BE2C (cell line): ENCODE data around the gene ATF7IP.
A peak's percentile ranks its signal among the peaks of the same experiment; 100 is the strongest.

Source experiments
- DNase-seq: peaks from one replicate; pipeline ENCODE4 v3.0.0-alpha.2; 2020
- H3K27me3 ChIP-seq: fragments of 250-450 bp; sonication (Bioruptor Pico); 2 replicates; pipeline ENCODE4 v1.5.1; 2020; ENCODE audit warnings: mild to moderate bottlenecking
- H3K36me3 ChIP-seq: fragments of 250-450 bp; sonication (Bioruptor Pico); 2 replicates; pipeline ENCODE4 v1.5.1; 2020; ENCODE audit warnings: mild to moderate bottlenecking
- H3K4me1 ChIP-seq: fragments of 250-450 bp; sonication (Bioruptor Pico); 2 replicates; pipeline ENCODE4 v1.5.1; 2020
- H3K4me3 ChIP-seq: 2 replicates; pipeline ENCODE4 v1.5.1; 2011; ENCODE audit warnings: low read depth, low read length
- H3K9me3 ChIP-seq: fragments of 250-450 bp; sonication (Bioruptor Pico); 2 replicates; pipeline ENCODE4 v1.5.1; 2020
- TF ChIP-seq, protein P1 (sequence below): IDR thresholded peaks from 2 replicates; pipeline ENCODE4 v1.5.1; 2012; ENCODE audit warnings: mild to moderate bottlenecking, low read depth, low read length

The ATF7IP gene

DNA sequence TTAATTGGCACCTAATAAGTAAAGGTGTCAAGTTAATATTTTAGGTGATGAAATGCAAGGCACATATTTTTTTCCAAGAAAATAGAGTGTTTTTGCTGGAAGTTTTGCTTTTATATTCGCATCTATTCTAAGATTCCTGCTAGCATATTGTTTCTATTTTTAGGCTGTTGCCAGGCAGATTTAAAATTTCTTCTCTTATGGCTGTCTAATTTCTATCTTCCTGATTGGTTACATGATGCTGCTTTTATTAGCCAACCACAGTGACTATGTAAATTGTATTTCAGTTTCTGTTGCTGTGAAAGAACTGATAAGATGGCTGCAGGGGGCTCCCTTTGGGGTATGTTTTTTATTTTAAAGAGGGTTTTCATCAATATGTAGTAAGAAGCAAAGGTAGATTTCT, 42.7 kb downstream of the ATF7IP start:
- peaks cover 2% of the 10 kb centered on the region; the same call in 1 of the 2 replicates for H3K9me3 ChIP-seq
- H3K4me3 ChIP-seq = no peak overlapping the region
- no peaks in the 10 kb centered on the region for H3K27me3 ChIP-seq
- H3K4me1 ChIP-seq = peaks cover 4% of the 10 kb centered on the region
- TF ChIP-seq, protein P1, sequence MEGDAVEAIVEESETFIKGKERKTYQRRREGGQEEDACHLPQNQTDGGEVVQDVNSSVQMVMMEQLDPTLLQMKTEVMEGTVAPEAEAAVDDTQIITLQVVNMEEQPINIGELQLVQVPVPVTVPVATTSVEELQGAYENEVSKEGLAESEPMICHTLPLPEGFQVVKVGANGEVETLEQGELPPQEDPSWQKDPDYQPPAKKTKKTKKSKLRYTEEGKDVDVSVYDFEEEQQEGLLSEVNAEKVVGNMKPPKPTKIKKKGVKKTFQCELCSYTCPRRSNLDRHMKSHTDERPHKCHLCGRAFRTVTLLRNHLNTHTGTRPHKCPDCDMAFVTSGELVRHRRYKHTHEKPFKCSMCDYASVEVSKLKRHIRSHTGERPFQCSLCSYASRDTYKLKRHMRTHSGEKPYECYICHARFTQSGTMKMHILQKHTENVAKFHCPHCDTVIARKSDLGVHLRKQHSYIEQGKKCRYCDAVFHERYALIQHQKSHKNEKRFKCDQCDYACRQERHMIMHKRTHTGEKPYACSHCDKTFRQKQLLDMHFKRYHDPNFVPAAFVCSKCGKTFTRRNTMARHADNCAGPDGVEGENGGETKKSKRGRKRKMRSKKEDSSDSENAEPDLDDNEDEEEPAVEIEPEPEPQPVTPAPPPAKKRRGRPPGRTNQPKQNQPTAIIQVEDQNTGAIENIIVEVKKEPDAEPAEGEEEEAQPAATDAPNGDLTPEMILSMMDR = no peak
- DNase-seq = no peak
- no peaks in the 10 kb centered on the region for H3K36me3 ChIP-seq

DNA sequence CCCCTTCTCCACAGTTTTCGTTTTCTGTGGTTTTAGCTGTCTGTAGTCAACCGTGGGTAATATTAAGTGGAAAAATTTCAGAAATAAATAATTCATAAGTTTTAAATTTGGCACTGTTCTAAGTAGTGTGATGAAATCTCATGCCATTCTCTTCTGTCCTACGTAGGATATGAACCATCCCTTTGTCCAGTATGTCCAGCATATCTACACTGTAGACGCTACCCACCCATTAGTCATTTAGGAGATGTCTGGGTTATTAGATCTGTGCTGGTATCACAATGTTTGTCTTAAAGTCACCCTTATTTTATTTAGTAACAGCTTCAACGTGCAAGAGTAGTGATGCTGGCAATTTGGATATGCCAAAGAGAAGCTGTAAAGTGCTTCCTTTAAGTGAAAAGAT, 44.7 kb downstream of the ATF7IP start:
- DNase-seq = no peak
- TF ChIP-seq, protein P1 = no peak
- Histone ChIP-seq H3K4me3 (no peak overlapping the region), H3K36me3 (no peaks in the 10 kb centered on the region), H3K27me3 (no peaks in the 10 kb centered on the region), H3K9me3 (peaks cover 2% of the 10 kb centered on the region; the same call in 1 of the 2 replicates), H3K4me1 (0 out of 2 replicates have a peak, but pooled peaks cover 4% of the 10 kb centered on the region)

DNA sequence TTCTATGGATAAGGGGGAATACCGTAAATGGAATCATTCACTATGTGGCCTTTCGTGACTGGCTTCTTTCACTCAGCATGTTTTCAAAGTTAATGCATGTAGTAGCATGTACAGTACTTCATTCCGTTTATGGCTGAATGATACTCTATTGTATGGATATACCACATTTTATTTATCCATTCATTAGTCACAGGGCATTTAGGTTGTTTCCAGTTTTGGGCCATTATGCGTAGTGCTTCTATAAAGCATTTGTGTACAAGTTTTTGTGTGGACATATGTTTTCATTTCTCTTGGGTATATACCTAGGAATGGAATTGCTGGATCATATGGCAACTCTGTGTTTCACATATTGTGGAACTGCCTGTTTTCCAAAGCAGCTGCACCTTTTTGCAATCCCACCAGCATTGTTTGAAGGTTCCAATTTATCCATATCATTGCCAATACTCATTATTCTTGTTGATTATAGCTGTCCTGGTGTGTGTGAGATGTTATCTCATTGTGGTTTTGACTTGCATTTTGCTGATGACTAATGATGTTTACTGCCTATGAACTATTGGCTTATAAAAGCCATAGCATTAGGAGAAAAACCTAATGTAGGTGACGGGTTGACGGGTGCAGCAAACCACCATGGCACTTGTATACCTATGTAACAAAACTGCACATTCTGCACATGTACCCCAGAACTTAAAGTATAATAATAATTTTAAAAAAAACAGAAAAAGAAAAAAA, 45.5 kb downstream of the ATF7IP start:
- H3K9me3 ChIP-seq = peaks cover 2% of the 10 kb centered on the region; the same call in 1 of the 2 replicates
- H3K4me3 ChIP-seq = no peak overlapping the region
- 0 out of 2 replicates have a peak, but pooled peaks cover 4% of the 10 kb centered on the region for H3K4me1 ChIP-seq
- DNase-seq = no peak
- no peaks in the 10 kb centered on the region for H3K27me3 ChIP-seq
- TF ChIP-seq, protein P1 = no peak
- no peaks in the 10 kb centered on the region for H3K36me3 ChIP-seq

DNA sequence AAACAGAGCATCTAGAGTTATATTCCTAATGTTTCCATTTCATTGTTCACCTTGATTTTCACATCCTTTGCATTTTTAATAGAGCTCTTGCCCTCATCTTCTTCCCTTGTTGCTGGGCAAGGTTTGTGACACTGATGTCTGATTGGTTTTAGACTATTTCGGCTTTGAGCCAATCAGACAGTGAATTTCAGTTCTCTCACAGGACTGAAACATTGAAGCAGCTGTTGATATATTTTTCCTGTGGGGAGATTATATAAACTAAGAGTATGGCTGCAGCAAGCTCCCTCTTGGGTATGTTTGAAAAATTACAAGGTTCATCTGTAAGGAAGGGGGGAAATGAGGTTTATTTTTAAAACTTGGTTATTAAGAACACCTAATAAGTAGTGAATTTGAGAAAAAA, 51.2 kb downstream of the ATF7IP start:
- H3K36me3 ChIP-seq = no peaks in the 10 kb centered on the region; the same call in 1 of the 2 replicates
- H3K9me3 ChIP-seq = no peaks in the 10 kb centered on the region
- TF ChIP-seq, protein P1 = no peak
- no peak overlapping the region for H3K4me3 ChIP-seq
- no peaks in the 10 kb centered on the region for H3K27me3 ChIP-seq
- peak; percentile 22 for DNase-seq
- peaks cover 4% of the 10 kb centered on the region; the same call in 1 of the 2 replicates for H3K4me1 ChIP-seq

DNA sequence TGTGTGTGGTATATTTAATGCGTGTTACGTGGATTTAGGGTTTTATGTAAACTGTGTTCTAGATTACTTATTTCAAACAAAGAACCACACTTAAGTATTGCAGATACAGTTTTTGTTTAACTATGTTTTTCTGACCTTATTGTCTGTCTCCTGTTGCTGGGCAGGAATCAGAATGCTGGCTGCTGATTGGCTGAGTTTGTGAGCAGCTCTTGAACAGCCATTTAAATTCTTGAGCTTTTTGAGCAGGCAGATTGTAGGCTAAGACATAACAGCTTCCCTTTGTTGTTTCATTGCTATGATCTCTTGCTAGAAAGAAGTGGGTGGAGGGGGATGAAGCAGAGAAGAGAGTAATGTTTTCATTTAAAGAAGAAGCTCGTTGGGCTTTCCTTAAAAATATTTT, 52.2 kb downstream of the ATF7IP start:
- Histone ChIP-seq H3K9me3 (no peaks in the 10 kb centered on the region), H3K4me3 (no peak overlapping the region), H3K27me3 (no peaks in the 10 kb centered on the region), H3K36me3 (no peaks in the 10 kb centered on the region; the same call in 1 of the 2 replicates), H3K4me1 (peaks cover 5% of the 10 kb centered on the region)
- TF ChIP-seq, protein P1 = no peak
- peak; percentile 62 for DNase-seq

DNA sequence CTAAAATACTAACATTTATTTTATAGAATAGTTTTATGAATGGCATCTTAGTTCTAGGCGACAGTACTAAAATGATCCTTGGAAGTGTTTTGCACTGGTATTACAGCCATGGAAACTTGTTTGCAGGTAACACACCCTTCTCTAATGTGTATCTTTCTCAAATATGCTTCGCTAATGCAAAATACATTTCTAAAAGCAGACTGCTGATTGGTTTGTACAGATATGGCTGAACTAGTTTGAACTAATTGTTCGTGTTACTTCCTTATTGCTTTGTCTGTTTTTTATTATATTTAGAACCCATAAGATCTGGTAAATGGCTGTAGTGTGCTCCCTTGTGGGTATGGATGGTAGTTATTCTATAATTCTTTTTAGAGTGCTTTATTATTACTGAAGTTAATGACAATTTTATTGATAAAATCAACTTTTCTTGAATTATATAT, 53.0 kb downstream of the ATF7IP start:
- H3K36me3 ChIP-seq = no peaks in the 10 kb centered on the region; the same call in 1 of the 2 replicates
- peaks cover 8% of the 10 kb centered on the region for H3K4me1 ChIP-seq
- no peak for DNase-seq
- H3K4me3 ChIP-seq = no peak overlapping the region
- no peaks in the 10 kb centered on the region for H3K9me3 ChIP-seq
- H3K27me3 ChIP-seq = no peaks in the 10 kb centered on the region
- TF ChIP-seq, protein P1 = peak; percentile 43; the same call in 1 of the 2 replicates
